A549 treated with DMSO at 1 μM for 4 hours (cell line): ENCODE data around the gene CLEC18A. TPM values are rescaled to one million over a fixed set of nuclear protein-coding genes. Genes with fewer than 3 reads are reported as not detected.

Source experiments
- total RNA-seq: library from RNA; stranded (reverse); fragments of 200-300 nt; extraction: Qiagen RNA extraction; gene quantifications from 5 replicates; pipeline ENCODE4 v1.2.3, GENCODE V29; 2022; ENCODE audit warnings: low read depth

Gene CLEC18A
- total RNA-seq, result 0.07 to 0.20 TPM (median 0.14 TPM) in 4 of 5 replicates, not detected in the other

DNA sequence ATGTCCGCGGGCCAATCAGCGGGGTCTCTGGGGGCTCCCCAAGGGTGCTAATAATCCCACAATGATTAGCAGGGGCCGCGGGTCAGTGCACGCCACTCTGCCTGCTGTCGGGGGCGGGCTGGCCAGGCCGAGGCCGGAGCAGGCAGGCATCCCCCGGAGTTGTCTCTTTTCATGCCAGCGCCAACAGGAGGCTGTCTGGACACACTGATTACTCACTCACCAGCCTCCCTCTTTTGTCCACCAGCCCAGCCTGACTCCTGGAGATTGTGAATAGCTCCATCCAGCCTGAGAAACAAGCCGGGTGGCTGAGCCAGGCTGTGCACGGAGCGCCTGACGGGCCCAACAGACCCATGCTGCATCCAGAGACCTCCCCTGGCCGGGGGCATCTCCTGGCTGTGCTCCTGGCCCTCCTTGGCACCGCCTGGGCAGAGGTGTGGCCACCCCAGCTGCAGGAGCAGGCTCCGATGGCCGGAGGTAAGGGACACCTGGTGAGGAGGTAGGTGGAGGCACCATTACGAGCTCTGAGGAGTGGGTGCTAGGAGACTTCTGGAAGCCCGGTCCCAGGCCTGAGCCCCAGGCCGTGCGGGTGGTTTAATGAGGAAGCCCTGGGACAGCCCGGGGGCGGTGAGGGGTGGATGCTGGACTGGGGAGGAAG, at the start of gene CLEC18A:
Gene CLEC18A, plus strand, starts transcription at position 318 of the 655 bp plus-strand sequence. Its CDS starts 33 bp downstream, at position 351.

Other genes with a start within 250 kb of the CLEC18A start
- gene NQO1, start 224.8 kb upstream of the CLEC18A start, total RNA-seq, result 2,540 to 2,785 TPM (median 2,714 TPM) in 5 replicates
- 108 to 135 TPM (median 122 TPM) in 5 replicates for gene NOB1, start 196.4 kb upstream of the CLEC18A start, total RNA-seq
- 21.8 to 23.5 TPM (median 22.8 TPM) in 5 replicates for gene WWP2, start 189.0 kb upstream of the CLEC18A start, total RNA-seq
- gene PDPR, start 163.0 kb downstream of the CLEC18A start, total RNA-seq, result 15.0 to 17.0 TPM (median 16.6 TPM) in 5 replicates
- 0.06 to 0.16 TPM (median 0.09 TPM) in 5 replicates for gene CLEC18C, start 222.5 kb downstream of the CLEC18A start, total RNA-seq